ENCODE measurements around the gene TOB2. TPM values are rescaled to one million over a fixed set of nuclear protein-coding genes. Genes with fewer than 3 reads are reported as not detected.

TOB2 gene
- polyA plus RNA-seq, 1 donor from 2014 or later = 8.2 TPM

- Histone ChIP-seq H3K27me3 (ENCODE audit: insufficient read depth, low read depth, low read length) (no peaks in the 10 kb centered on the region), H3K4me3 (ENCODE audit: low read length) (peak overlapping the region; percentile 100), H3K79me2 (replicated peaks; ENCODE audit: insufficient read depth, low read length) (peaks cover 38% of the 10 kb centered on the region), H2AFZ (ENCODE audit: low read depth, low read length) (peak overlapping the region; percentile 51), H3K4me2 (ENCODE audit: low read length) (peak overlapping the region; percentile 80), H3K9me2 (ENCODE audit: insufficient read depth, low read length) (no peaks in the 10 kb centered on the region), H3F3A (ENCODE audit: insufficient read depth, low read length, poor library complexity, severe bottlenecking) (no peaks in the 10 kb centered on the region), H4K20me1 (ENCODE audit: insufficient read depth) (no peaks in the 10 kb centered on the region), H3K9ac (ENCODE audit: low read length) (peak overlapping the region; percentile 100), H3K36me3 (ENCODE audit: insufficient read depth, low read length) (no peaks in the 10 kb centered on the region), H3K9me3 (ENCODE audit: low read length) (no peaks in the 10 kb centered on the region), H3K27ac (ENCODE audit: low read length) (peak overlapping the region; percentile 99)
- TF ChIP-seq EP300 (conservative IDR thresholded peaks at IDR 0.05; ENCODE audit: poor library complexity, severe bottlenecking) (no peak), MXI1 (conservative IDR thresholded peaks at IDR 0.05; ENCODE audit: poor library complexity, severe bottlenecking) (peak; percentile 65), POLR2AphosphoS5 (IDR thresholded peaks at IDR 0.05) (peak; percentile 85), RAD21 (conservative IDR thresholded peaks at IDR 0.05) (no peak), EZH2 (IDR thresholded peaks at IDR 0.05; ENCODE audit: borderline replicate concordance, insufficient read depth, low read length, poor library complexity, severe bottlenecking) (no peak), SMC3 (conservative IDR thresholded peaks at IDR 0.05; ENCODE audit: poor library complexity) (no peak), REST (IDR thresholded peaks at IDR 0.05; ENCODE audit: borderline replicate concordance) (no peak)
Measured at GRCh38 chr22:41447435-41448188, 1.0 kb upstream of the TOB2 start.

GRCh38 chr22:41446057-41446501, 522 bp downstream of the TOB2 start:
- Histone ChIP-seq H3K36me3 (ENCODE audit: insufficient read depth, low read length) (no peaks in the 10 kb centered on the region), H3K27me3 (ENCODE audit: insufficient read depth, low read depth, low read length) (no peaks in the 10 kb centered on the region), H2AFZ (ENCODE audit: low read depth, low read length) (no peak overlapping the region), H3K4me2 (ENCODE audit: low read length) (peak overlapping the region; percentile 99), H4K20me1 (ENCODE audit: insufficient read depth) (no peaks in the 10 kb centered on the region), H3K9ac (ENCODE audit: low read length) (peak overlapping the region; percentile 100), H3F3A (ENCODE audit: insufficient read depth, low read length, poor library complexity, severe bottlenecking) (no peaks in the 10 kb centered on the region), H3K4me3 (ENCODE audit: low read length) (peak overlapping the region; percentile 100), H3K79me2 (replicated peaks; ENCODE audit: insufficient read depth, low read length) (peaks cover 50% of the 10 kb centered on the region), H3K9me2 (ENCODE audit: insufficient read depth, low read length) (no peaks in the 10 kb centered on the region), H3K9me3 (ENCODE audit: low read length) (no peaks in the 10 kb centered on the region), H3K27ac (ENCODE audit: low read length) (peak overlapping the region; percentile 99)
- no peak for TF ChIP-seq RAD21 (conservative IDR thresholded peaks at IDR 0.05)
- TF ChIP-seq EZH2 (IDR thresholded peaks at IDR 0.05; ENCODE audit: borderline replicate concordance, insufficient read depth, low read length, poor library complexity, severe bottlenecking) = no peak
- no peak for TF ChIP-seq TAF1 (IDR thresholded peaks at IDR 0.05; ENCODE audit: low read depth)
- TF ChIP-seq SMC3 (conservative IDR thresholded peaks at IDR 0.05; ENCODE audit: poor library complexity) = no peak
